Cardiac septum (tissue), 1 donor: ENCODE data around the gene MFN2. TPM values are rescaled to one million over a fixed set of nuclear protein-coding genes. Genes with fewer than 3 reads are reported as not detected.

Source experiments
- DNase-seq: peaks from one replicate; pipeline ENCODE4 v3.0.0-alpha.2; 2020; ENCODE audit warnings: low spot score
- intact Hi-C: fragments of 100-400 bp; cut with DNase I; formaldehyde crosslinking; loops from one replicate; pipeline ENCODE4 v1.14.0; 2022
- microRNA-seq: library from miRNA; unstranded; fragments of <30 nt; microRNA quantifications from one replicate; pipeline ENCODE4 v1.2.0, GENCODE V29; 2020
- total RNA-seq: library from RNA; stranded (reverse); fragmentation: NEBNext Ultra II Directional; extraction: Animal tissue kit (Norgen Biotek cat#: 25700); gene quantifications from one replicate; pipeline ENCODE4 v1.2.1, GENCODE V29; 2021
- donor health status: DM: no; HTN: no; CAD: no.

Gene MFN2
- total RNA-seq, 1 donor from 2014 or later = 619 TPM

DNA sequence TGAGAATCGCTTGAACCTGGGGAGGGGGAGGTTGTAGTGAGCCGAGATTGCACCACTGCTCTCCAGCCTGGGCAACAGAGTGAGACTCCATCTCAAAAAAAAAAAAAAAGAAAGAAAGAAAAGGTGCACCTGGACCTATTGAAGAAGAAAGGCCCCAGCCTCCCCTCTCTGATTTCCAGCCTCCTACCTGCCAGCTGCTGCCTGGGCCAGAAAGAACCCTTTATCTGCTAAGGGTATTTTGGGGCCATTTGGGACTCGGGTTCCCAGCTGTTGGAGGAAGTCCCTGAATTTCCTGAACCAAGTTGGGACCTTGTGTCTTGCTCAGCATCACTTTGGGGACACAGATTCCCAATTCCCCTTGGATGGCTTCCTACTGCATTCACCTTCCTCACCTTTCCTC lies 79.0 kb downstream of the MFN2 start:
- intact Hi-C loops = no loop called here

GRCh38 chr1:12059722-12060464 lies 79.6 kb downstream of the MFN2 start:
- intact Hi-C loops = no loop called here
- no peak for DNase-seq

More for the DNA sequence above, 79.0 kb downstream of the MFN2 start:
- no peak for DNase-seq

GRCh38 chr1:12060500-12060899 lies 80.3 kb downstream of the MFN2 start:
- intact Hi-C loops = no loop called here
- DNase-seq = no peak

Small RNAs within 50 kb of the gene (microRNA-seq; reads per million reads assigned to microRNA genes)
- not detected for gene MIR6729

Other genes starting within 250 kb of the MFN2 start
- gene AGTRAP, start 244.3 kb upstream of the MFN2 start, total RNA-seq = 17.4 TPM
- 2.3 TPM for gene C1orf167, start 218.3 kb upstream of the MFN2 start, total RNA-seq
- gene MTHFR, start 174.5 kb upstream of the MFN2 start, total RNA-seq = 33.7 TPM
- gene CLCN6, start 174.3 kb upstream of the MFN2 start, total RNA-seq = 26.3 TPM
- gene NPPA, start 132.7 kb upstream of the MFN2 start, total RNA-seq = 21,376 TPM
- 7,162 TPM for gene NPPB, start 121.5 kb upstream of the MFN2 start, total RNA-seq
- gene KIAA2013, start 54.0 kb upstream of the MFN2 start, total RNA-seq = 42.6 TPM
- 52.6 TPM for gene PLOD1, start 45.7 kb upstream of the MFN2 start, total RNA-seq
- 18.7 TPM for gene MIIP, start 39.1 kb downstream of the MFN2 start, total RNA-seq
- 1.4 TPM for gene TNFRSF8, start 82.9 kb downstream of the MFN2 start, total RNA-seq
- gene TNFRSF1B, start 186.5 kb downstream of the MFN2 start, total RNA-seq = 15.5 TPM
- gene VPS13D, start 249.6 kb downstream of the MFN2 start, total RNA-seq = 68.2 TPM